G401.6 (cell line): ENCODE measurements around the gene LRRC7.
"Not testable (repeated sequence)": the region's sequence is repeated elsewhere in the genome, so short reads cannot be mapped to it uniquely, and the experiment has no call there.

Experiments
- FAIRE-seq: peaks from 2 replicates; lab custom pipeline; 2012; peaks lifted over from hg19 to GRCh38; lab: Jason Lieb, UNC

LRRC7 gene

GRCh38 chr1:70042090-70042731, 474.5 kb downstream of the LRRC7 start:
- no peak for FAIRE-seq

GRCh38 chr1:70043804-70044203, 476.1 kb downstream of the LRRC7 start:
- no peak for FAIRE-seq

GRCh38 chr1:70044832-70045231, 477.1 kb downstream of the LRRC7 start:
- no peak for FAIRE-seq

- FAIRE-seq, result not testable (repeated sequence)
Observed at GRCh38 chr1:70045581-70045980, 477.9 kb downstream of the LRRC7 start.

GRCh38 chr1:70048336-70049094, 480.8 kb downstream of the LRRC7 start:
- FAIRE-seq, result no peak

- no peak for FAIRE-seq
Observed at GRCh38 chr1:70051926-70052325, 484.2 kb downstream of the LRRC7 start.

- no peak for FAIRE-seq
Observed at GRCh38 chr1:70057500-70057899, 489.8 kb downstream of the LRRC7 start.

GRCh38 chr1:70061231-70061630, 493.5 kb downstream of the LRRC7 start:
- FAIRE-seq, result no peak

GRCh38 chr1:70063861-70064260, 496.1 kb downstream of the LRRC7 start:
- FAIRE-seq, result no peak

- no peak for FAIRE-seq
Observed at GRCh38 chr1:70066711-70067110, 499.0 kb downstream of the LRRC7 start.

- FAIRE-seq, result no peak
Observed at GRCh38 chr1:70071601-70072000, 503.9 kb downstream of the LRRC7 start.

GRCh38 chr1:70072231-70072751, 504.6 kb downstream of the LRRC7 start:
- no peak for FAIRE-seq

GRCh38 chr1:70075761-70076160, 508.0 kb downstream of the LRRC7 start:
- no peak for FAIRE-seq

GRCh38 chr1:70077066-70077465, 509.3 kb downstream of the LRRC7 start:
- no peak for FAIRE-seq

GRCh38 chr1:70079546-70079945, 511.8 kb downstream of the LRRC7 start:
- FAIRE-seq, result no peak

GRCh38 chr1:70083519-70083918, 515.8 kb downstream of the LRRC7 start:
- no peak for FAIRE-seq

- no peak for FAIRE-seq
Observed at GRCh38 chr1:70084314-70084915, 516.7 kb downstream of the LRRC7 start.

- FAIRE-seq, result no peak
Observed at GRCh38 chr1:70085521-70085920, 517.8 kb downstream of the LRRC7 start.

- no peak for FAIRE-seq
Observed at GRCh38 chr1:70086897-70087296, 519.2 kb downstream of the LRRC7 start.

- FAIRE-seq, result no peak
Observed at GRCh38 chr1:70090141-70090540, 522.4 kb downstream of the LRRC7 start.

- FAIRE-seq, result no peak
Observed at GRCh38 chr1:70090875-70091274, 523.2 kb downstream of the LRRC7 start.

- no peak for FAIRE-seq
Observed at GRCh38 chr1:70091811-70092210, 524.1 kb downstream of the LRRC7 start.

- FAIRE-seq, result no peak
Observed at GRCh38 chr1:70092526-70092925, 524.8 kb downstream of the LRRC7 start.
